CD4-positive, alpha-beta T cell treated with Interleukin-1 beta for 1 hour (primary cell): Measurements from ENCODE around the gene SGCA.
A peak's percentile ranks its signal among the peaks of the same experiment; 100 is the strongest.

ENCODE experiments used
- DNase-seq, 2 donors: peaks; one replicate each; pipeline ENCODE4 v3.0.0-alpha.2; 2020 to 2022

SGCA gene

GRCh38 chr17:50165867-50166517 lies at the start of gene SGCA:
SGCA (plus strand) TSS chr17:50166005; CDS start chr17:50166041, 36 bp downstream.
- no peak for DNase-seq

- DNase-seq, result peak; percentile 67
These were observed 48.4 kb upstream of the SGCA start for GRCh38 chr17:50117202-50118051.

DNA sequence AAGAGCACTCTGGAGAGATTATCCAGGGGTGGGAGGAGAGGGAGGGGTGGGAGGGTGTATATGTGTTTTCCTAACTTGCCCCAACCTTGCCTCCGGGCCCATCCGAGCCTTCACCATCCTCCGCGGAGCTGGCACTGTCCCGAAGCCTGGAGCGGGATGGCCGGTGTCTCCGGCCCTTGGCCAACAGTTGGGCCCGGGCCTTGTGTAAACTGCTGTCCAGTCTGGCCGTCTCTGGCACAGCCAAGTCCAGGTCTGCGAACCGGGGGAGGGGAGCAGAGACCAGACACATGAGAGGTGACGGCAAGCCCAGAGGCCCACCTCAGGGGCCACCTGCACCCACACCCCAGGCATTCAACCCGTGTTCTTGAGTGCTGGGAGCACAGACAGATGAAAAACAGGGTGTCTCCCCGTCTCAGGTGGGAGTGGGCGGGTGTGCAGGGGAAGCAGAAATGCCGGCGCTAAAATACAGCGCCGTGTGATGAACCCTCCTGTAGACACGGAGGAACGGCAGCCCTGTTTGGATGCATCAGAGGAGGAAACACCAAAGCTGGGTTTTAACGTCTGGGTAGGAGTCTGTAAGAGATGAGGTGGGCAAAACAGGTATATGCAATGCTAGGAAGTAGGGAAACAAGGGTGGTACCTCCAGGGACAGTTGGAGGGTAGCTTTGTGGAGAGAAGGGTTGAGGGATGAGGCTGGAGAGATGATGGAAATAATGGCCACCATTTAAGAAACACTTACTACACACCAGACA lies 47.6 kb upstream of the SGCA start:
- DNase-seq, result no peak

DNA sequence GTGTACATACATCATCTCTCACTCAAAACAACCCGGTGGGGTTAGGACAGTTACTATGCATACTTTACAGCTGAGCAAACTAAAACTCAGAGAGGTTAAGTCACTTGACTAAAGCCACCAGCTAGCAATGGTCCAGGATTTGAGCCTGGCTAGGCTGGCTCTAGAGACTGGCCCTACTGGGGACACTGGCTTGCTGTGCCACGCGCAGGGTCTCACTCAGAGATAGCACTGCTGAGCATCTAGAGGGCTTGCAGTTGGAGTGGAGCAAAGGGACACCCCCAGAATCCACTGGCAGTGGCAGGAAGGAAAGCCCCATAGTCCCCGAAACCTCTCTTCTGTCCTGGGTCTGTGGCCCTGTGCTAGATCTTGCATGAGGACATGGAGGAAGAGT lies 47.0 kb upstream of the SGCA start:
- no peak for DNase-seq

- no peak for DNase-seq
These were observed 45.1 kb upstream of the SGCA start for GRCh38 chr17:50120475-50121253.

DNA sequence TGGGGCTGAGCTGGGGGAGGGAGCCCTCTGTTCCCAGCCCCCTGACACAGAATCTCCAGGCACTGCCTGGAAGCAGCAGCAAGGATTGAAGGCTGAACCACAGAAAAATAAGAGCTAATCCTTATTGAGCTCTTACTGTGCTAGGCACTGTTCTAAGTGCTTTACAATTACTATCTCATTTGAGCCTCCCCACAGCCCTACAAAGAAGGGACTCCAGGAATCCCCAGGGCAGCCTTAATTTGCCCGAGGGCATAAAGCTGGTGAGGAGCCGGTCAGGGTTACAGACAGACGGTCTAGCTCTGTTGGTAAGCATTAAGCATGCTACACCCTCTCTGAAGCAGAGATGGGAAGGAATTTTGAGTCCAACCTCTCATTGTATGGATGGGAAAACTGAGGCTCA lies 42.9 kb upstream of the SGCA start:
- no peak for DNase-seq

DNA sequence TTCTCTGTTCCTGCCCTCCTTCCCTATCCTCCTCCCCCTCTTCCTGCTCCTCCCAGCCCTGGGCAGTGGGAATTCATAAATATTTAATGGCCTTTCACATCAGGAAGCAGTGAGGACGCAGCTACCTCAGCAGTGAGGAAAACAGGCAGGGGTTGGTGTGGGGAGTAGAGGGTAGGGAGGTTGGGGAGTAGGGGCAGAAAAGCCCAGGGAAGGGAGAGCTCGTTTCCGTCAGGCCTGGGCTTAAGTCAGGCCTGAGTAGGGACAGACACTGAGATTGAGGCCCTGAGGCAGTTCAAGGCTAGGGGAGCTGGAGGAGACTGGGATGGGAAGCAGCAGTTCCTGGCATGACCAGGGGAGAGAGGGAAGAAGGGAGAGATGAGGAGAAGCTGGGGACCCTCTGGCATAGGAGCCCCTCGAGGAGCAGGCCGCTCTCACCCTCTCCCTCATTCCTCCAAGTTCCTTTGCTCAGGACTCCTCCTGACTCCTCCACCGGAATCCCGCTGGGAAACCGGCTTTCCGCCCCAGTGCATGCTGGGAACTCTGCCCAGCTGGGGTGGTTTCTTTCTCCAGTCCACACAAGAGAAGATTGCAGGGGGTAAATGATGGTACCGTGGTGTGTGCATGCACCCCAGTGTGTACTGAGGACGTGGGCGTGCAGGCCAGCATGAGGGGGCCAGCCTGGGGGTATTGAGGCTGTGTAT lies 42.0 kb upstream of the SGCA start:
- DNase-seq, result no peak

GRCh38 chr17:50125420-50125997 lies 40.3 kb upstream of the SGCA start:
- DNase-seq, result no peak

- DNase-seq, result no peak
These were observed 38.0 kb upstream of the SGCA start for GRCh38 chr17:50127697-50128361.

DNA sequence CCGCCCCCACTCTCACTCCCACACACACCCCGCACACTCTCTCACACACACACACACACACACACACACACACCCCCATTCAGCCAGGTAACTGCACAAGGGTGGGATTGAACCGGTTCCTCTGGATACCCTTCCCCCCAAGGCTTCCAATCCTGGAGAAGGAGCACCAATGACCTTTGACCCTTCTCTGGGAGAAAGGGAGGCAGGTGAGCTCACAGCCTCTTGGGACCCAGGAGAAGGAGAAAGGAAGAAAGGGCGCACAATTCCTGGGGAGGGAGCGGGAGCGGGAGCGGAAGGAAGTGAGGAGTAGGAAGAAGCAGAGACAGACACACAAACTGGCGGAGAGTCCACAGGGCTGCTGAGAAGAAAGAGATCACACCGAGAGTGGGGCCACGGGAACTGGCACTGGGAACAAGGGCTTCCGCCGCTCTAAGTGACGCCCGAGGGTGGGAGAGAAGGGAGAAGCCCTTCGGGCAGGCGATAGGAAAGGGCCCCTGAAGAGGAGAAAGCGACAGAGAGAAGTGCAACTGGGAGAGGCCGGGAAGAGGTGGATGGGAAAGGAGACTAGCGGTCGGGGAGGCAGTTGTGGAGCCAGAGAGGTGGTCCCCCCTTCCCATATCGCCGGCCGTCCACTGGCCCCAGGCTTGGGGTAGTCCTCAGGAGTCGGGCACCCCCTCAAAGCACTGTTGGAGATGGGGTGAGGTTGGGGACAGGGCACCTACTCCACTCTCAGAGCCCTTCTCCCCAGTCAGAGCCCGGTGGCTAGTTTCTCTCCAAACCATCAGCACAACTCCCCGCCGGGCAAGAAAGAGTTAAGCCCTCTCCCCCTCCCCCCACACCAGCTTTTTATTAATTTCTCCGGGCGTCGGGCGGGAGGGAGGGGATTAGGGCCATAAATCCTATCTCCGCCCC lies 37.1 kb upstream of the SGCA start:
- no peak for DNase-seq

DNA sequence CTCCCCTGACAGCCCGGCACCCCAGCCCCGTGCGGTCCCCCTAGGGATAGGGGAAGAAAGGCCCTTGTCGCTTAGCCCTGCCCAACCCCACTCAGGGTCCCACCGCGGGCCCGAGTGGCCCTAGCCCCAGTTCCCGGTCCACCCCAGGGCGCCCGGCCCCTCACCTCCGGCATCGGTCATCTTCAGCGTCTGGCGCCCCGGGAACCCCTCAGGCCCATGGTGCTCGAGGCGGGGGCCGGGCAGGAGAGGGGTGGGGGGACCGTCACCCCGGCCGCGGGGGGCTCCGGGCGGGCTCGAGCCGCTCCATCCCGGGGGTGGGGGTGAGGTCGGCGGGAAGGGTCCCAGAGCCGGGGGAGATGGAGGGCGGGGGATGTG lies 36.5 kb upstream of the SGCA start:
- DNase-seq, result no peak

DNA sequence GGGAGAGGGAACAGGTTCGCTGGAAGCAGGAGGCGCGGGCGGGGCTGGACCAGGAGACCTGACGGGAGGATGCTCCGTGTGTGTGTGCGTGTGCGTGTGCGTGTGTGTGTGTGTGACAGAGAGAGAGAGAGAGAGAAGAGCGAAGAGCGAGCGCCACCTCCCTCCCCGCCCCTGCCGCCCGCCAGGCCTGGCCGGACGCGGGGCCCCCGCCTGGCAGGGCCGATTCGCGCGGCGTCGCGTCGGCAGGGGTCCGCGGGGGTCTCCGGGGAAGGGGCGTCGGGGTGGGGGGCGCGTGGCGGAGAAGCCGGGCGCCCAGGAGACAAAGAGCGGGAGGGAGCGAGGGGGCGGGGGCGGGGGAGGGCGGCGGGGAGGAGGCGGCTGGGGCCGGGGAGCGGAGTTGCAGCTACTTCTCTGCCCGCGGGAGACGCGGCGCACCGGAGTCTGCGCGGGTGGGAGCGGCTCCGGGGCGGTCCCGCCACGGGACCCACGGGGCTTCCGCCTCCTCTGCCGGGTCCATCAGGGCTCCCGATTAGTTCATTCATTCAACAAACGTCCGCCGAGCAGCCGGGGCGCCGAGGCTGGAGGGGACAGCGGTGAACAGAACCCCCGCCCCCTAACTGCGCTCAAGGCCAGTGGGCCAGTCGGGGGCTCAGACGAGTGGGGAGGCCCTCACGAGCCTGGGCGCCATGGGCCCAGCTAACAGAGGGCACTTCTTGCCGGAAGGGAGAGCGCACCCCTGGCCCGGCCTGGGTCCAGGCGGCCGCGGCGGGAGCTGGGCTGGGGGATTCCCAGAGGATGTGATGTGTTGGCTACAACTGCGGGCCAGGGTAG lies 35.9 kb upstream of the SGCA start, which contains the start of gene SAMD14:
Gene SAMD14 (minus strand): TSS at position 433 of the 831 bp plus-strand sequence. CDS start 5,201 bp downstream, outside the sequence.
- DNase-seq, result peak; percentile 55 to 65

DNA sequence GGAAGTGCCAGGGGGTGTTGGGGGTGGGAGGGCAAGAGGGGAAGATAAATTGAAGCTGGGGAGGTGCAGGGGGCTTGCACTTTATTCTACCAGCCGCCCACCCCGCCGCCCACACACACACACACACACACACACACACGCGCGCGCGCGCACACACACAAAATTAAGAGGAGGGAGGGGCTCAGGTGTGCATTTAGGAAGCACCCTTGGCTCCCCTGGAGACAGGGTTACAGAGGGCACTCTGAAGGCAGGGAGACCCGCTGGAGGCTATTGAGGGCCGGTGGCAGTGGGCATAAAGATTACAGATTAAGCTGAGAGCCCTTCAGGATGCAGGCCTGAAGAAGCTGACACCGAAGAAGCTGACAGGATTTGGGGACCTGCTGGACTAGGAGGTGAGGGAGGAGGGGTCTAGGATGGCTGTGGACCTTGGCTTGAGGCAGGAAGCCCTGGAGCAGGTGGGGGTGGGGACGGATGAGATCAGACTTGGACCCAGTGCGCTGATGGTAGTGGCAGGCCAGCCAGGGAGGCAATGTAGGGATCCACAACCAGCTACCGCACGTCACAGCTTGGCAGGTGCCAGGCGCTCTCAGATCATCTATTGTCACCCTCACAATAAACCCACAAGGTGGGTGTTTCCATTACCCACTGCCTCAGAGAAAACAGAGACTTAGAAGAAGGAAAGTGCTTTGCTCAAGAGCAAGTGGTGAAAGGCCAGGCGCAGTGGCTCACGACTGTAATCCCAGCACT lies 35.1 kb upstream of the SGCA start:
- no peak for DNase-seq

- DNase-seq, result no peak
These were observed 33.6 kb upstream of the SGCA start for GRCh38 chr17:50132104-50132794.

DNA sequence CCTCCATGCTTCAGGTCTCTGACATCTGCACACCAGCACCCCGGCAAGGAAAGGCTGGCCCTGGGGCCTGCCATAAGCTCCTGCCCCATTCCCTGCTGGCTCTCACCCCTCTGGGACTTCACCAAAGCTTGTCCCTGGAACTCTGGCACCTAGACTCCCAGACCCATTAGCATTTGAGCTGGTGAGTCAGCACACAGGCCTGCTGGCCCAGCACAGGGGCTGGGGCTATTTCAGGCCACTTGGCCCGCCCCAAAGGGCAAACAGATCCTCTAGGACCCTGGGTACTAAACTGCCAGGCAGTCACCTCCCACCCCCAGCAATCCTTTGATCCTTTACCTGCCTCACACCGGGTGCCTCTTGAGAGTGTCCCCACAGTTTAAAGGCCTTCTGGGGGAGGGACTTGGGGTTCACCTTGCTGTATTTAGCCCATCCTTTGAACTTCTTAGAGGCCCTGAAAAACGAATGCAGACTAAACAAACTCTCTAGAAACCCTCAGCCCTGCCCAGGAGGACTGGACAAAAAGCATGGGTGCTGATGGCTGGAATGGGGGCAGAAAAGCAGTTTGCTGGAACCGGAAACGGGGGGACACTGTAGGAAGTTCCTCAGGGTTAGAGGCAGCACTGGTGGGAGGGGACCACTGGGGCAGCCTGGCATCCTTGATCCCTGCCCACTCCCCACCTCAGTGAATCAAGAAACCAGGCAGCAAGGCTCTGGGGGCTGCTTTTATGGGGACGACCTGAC lies 32.6 kb upstream of the SGCA start:
- DNase-seq, result no peak

DNA sequence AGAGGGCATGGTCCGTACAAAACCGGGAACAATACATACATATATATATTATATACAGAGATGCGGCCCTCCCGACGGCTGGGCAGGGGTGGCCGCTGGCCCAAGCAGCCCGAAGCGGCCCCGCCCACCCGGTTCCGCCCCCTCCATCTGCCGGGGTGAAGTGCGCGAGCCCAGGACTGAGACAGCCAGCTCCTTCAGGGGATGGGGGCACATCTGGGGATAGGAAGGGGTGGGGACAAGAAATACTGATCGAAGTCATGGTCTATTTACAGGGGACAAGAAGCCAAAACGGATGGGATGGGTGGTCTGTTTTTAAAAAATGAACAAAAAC lies 32.1 kb upstream of the SGCA start:
- DNase-seq, result no peak
